ENCODE results near the gene UBAC2.
A peak's percentile ranks its signal among the peaks of the same experiment; 100 is the strongest.

Gene UBAC2

DNA sequence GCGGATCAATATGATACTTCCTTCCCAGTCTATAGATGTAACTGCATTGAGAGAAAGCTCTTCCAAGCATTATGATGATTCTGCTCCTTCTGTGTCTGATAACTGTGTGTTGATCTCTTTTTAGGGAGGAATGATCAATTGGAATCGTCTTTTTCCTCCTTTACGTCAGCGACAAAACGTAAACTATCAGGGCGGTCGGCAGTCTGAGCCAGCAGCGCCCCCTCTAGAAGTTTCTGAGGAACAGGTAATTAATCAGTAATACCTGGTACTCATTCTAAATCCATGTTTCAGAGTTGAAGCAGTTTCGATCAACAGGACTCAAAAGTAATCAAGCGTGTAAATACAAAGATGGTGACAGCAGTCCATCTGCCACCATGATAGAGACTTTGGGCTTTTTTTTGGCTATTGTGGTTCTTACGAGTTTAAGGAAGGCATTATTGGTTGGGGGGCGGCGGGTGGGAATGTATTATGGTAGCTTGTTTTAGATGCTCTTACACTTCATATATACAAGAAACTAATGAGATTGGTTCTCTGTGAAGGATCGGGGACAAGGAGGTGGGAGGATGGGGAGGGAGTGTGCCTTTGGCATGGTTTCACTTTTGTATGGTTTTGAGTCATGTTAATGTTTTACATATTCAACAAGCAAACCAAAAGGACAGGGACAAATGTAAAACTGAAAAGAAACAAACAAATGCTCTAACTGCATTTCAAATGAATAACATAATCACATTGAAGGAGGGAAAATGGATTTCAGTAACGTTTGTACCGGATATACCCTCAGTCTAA is 167.2 kb downstream of the UBAC2 start:
- DNase-seq: peak; percentile 9
- no peak overlapping the region for H3K4me3 ChIP-seq (ENCODE audit: low read depth, low read length)
- no peak overlapping the region for H3K27ac ChIP-seq
- TF ChIP-seq, protein P1, sequence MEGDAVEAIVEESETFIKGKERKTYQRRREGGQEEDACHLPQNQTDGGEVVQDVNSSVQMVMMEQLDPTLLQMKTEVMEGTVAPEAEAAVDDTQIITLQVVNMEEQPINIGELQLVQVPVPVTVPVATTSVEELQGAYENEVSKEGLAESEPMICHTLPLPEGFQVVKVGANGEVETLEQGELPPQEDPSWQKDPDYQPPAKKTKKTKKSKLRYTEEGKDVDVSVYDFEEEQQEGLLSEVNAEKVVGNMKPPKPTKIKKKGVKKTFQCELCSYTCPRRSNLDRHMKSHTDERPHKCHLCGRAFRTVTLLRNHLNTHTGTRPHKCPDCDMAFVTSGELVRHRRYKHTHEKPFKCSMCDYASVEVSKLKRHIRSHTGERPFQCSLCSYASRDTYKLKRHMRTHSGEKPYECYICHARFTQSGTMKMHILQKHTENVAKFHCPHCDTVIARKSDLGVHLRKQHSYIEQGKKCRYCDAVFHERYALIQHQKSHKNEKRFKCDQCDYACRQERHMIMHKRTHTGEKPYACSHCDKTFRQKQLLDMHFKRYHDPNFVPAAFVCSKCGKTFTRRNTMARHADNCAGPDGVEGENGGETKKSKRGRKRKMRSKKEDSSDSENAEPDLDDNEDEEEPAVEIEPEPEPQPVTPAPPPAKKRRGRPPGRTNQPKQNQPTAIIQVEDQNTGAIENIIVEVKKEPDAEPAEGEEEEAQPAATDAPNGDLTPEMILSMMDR (IDR thresholded peaks at IDR 0.05; ENCODE audit: low read depth, low read length): 0 out of 2 replicates have a peak, but pooled peaks have one; percentile 23
- no peaks in the 10 kb centered on the region for H3K9me3 ChIP-seq (ENCODE audit: severe bottlenecking)
- no peaks in the 10 kb centered on the region for H3K27me3 ChIP-seq (ENCODE audit: insufficient read depth, low read depth, severe bottlenecking)
- H3K36me3 ChIP-seq: peaks cover 24% of the 10 kb centered on the region

DNA sequence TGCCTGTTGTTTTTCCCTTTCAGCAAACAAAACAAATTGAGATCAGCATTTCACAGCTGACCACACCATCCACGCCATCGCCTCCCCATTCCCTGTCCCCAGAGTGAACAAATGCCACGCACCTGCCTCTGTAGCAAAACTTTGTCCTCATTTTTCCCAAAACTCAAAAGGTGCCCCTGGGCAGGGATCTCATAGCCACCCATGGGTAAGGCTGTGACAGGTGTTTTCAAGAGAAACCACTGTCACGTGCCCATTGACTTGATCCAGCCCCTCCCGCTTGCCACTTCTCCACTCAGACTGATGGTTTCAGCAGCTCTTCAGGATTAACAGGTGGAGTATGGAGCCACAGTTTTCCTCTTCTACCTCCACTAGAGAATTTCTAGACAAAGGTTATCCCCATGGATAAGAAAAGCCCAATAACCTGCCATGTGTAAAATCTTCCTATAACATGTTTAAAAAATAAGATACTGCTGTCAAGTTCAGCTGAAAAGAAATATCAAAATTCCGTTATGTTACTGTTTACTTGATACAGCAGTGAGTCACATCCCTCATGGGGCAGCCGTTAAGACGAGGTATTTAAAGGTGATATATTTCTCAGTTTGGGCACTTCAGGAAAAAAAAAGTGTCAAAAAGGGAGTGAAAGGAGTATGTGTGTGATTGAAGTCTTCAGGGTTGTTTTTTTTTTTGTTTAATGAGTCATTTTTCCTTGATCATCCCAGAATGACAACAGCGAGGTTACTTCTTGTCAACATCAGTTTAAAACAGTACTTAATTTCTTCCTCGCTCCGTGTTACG is 170.0 kb downstream of the UBAC2 start:
- TF ChIP-seq, protein P1 (IDR thresholded peaks at IDR 0.05; ENCODE audit: low read depth, low read length): no peak
- Histone ChIP-seq H3K27me3 (ENCODE audit: insufficient read depth, low read depth, severe bottlenecking) (no peaks in the 10 kb centered on the region), H3K4me3 (ENCODE audit: low read depth, low read length) (no peak overlapping the region), H3K27ac (no peak overlapping the region), H3K9me3 (ENCODE audit: severe bottlenecking) (no peaks in the 10 kb centered on the region), H3K36me3 (peaks cover 24% of the 10 kb centered on the region)
- peak; percentile 3 for DNase-seq

DNA sequence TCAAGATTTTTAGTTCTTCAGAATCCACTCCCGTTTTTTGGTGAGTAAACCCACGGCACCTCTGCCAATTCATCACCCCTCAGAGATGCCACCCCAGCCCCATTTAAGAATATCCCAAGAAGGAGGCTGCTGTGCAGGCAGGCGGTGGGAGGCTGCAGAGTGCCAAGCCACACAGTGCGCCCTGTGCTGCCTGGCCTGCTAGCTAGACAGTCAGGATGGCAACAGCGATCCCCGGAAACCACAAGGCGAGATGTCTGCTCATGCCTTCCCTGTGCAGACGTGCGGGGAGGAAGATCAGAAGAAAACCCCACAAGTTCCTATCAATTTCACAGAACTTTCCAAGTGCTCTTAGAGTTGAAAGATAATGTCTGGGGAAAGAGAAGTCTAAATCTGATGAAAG is 171.3 kb downstream of the UBAC2 start:
- no peak overlapping the region for H3K27ac ChIP-seq
- TF ChIP-seq, protein P1 (IDR thresholded peaks at IDR 0.05; ENCODE audit: low read depth, low read length): no peak
- H3K36me3 ChIP-seq: peaks cover 24% of the 10 kb centered on the region
- DNase-seq: peak; percentile 5
- no peak overlapping the region for H3K4me3 ChIP-seq (ENCODE audit: low read depth, low read length)
- no peaks in the 10 kb centered on the region for H3K9me3 ChIP-seq (ENCODE audit: severe bottlenecking)
- no peaks in the 10 kb centered on the region for H3K27me3 ChIP-seq (ENCODE audit: insufficient read depth, low read depth, severe bottlenecking)

DNA sequence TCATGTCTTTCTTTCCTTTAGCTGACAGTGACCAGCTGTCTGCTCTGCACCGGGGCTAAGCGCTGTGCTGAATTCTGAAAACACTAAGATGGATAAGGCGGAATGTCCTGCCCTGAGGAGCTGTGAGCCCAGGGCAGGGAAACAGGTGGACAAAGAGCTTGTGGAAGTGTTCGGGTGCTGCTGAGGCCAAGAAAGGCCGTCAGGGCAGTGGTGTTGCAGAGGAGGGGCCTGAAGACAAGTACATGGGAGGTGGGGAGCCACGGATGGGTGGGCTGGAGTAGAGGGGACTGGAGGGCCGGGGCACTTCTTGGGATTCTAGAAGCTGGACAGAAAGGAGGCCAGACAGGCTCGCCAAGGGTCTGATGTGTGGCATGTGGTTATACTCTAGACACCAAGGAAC is 172.8 kb downstream of the UBAC2 start:
- Histone ChIP-seq H3K27ac (no peak overlapping the region), H3K9me3 (ENCODE audit: severe bottlenecking) (no peaks in the 10 kb centered on the region), H3K4me3 (ENCODE audit: low read depth, low read length) (no peak overlapping the region), H3K36me3 (peaks cover 22% of the 10 kb centered on the region), H3K27me3 (ENCODE audit: insufficient read depth, low read depth, severe bottlenecking) (no peaks in the 10 kb centered on the region)
- TF ChIP-seq, protein P1 (IDR thresholded peaks at IDR 0.05; ENCODE audit: low read depth, low read length): no peak
- peak; percentile 15 for DNase-seq

DNA sequence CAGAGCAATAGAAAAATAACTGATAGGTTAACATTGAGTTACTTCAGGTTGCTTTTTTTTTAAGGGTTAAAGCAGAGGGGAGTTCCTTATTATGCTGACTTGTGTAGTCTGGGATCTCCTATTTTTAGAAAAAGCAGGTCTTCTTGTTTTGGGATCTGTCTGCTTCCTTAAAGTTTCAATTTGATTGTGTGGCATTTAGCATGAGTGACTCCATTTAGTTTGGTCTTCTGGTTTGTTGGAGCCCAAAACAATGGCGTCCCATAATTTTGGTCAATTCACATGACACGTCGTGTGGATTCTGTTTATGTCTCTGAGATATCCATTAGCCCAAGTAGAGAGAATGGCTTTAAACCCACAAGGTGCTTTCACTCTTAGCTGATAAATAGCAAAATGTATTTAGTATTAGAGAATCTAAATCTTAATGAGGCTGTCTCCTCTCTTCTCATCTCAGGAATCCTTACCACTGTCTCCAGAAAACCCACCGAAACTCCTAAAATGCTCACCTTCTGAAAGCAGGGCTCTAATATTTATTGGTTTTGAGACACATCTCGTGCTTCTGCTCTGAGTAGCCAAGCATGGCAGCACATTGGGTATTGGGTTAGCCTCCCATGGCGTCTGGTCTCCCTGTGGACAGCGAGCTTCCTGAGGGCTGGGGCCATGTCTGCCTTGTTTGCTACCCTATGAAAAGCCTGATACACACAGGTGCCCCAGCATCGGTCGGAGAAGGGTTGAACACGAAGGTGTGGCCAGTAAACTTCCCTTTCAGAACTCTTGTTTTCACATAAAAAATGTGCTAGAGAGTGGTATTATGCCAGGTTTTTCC is 173.7 kb downstream of the UBAC2 start:
- Histone ChIP-seq H3K9me3 (ENCODE audit: severe bottlenecking) (no peaks in the 10 kb centered on the region), H3K4me3 (ENCODE audit: low read depth, low read length) (no peak overlapping the region), H3K27ac (no peak overlapping the region), H3K27me3 (ENCODE audit: insufficient read depth, low read depth, severe bottlenecking) (no peaks in the 10 kb centered on the region), H3K36me3 (peaks cover 18% of the 10 kb centered on the region)
- DNase-seq: no peak
- TF ChIP-seq, protein P1 (IDR thresholded peaks at IDR 0.05; ENCODE audit: low read depth, low read length): no peak

Measured in WERI-Rb-1 (cell line).